ENCODE measurements around the gene AEBP2. TPM values are rescaled to one million over a fixed set of nuclear protein-coding genes. Genes with fewer than 3 reads are reported as not detected.
A peak's percentile ranks its signal among the peaks of the same experiment; 100 is the strongest.
"Not testable (repeated sequence)": the region's sequence is repeated elsewhere in the genome, so short reads cannot be mapped to it uniquely, and the experiment has no call there.

The AEBP2 gene
- total and polyA plus RNA-seq, 2 experiments from 2014 or later = 10.4 to 16.6 TPM

GRCh38 chr12:19546611-19547162, 107.4 kb downstream of the AEBP2 start:
- H3F3A ChIP-seq (ENCODE audit: insufficient read depth) = peaks cover 23% of the 10 kb centered on the region
- H2AFZ ChIP-seq = peak overlapping the region; percentile 70
- in situ Hi-C loops (cut with MboI) = no loop called here
- H3K4me1 ChIP-seq (ENCODE audit: insufficient read depth) = peaks cover 32% of the 10 kb centered on the region
- peak overlapping the region; percentile 92 for H3K4me2 ChIP-seq (ENCODE audit: unreplicated experiment)
- TF ChIP-seq EZH2phosphoT487 (IDR thresholded peaks at IDR 0.05; ENCODE audit: insufficient read depth, low read depth) (no peak), EZH2 (IDR thresholded peaks at IDR 0.05; ENCODE audit: insufficient read depth, poor library complexity, severe bottlenecking) (no peak)
- H3K9ac ChIP-seq = peak overlapping the region; percentile 67
- no peaks in the 10 kb centered on the region for H3K9me2 ChIP-seq (ENCODE audit: insufficient read depth)
- H3K9me3 ChIP-seq (ENCODE audit: low read depth) = no peaks in the 10 kb centered on the region
- peak; percentile 64 for DNase-seq
- no peaks in the 10 kb centered on the region for H3K79me2 ChIP-seq (ENCODE audit: insufficient read depth)
- H3K36me3 ChIP-seq (ENCODE audit: low read depth) = no peaks in the 10 kb centered on the region
- peak overlapping the region; percentile 83 for H3K27ac ChIP-seq
- peak overlapping the region; percentile 62 for H3K4me3 ChIP-seq
- H4K20me1 ChIP-seq (ENCODE audit: insufficient read depth) = no peaks in the 10 kb centered on the region
- 2 to 3% methylated on average over 7 of the region's 7 CpGs for WGBS, 2 experiments (ENCODE audit: low coverage in 1 of 2, low lambda C conversion rate in 2 of 2, missing lambda C conversion rate in 2 of 2)
- H3K27me3 ChIP-seq (replicated peaks; ENCODE audit: insufficient read depth) = no peaks in the 10 kb centered on the region

GRCh38 chr12:19547271-19547671, 108.0 kb downstream of the AEBP2 start:
- peak overlapping the region; percentile 62; the same call in 1 of the 2 replicates for H3K4me3 ChIP-seq
- no peaks in the 10 kb centered on the region for H3K36me3 ChIP-seq (ENCODE audit: low read depth)
- H3F3A ChIP-seq (ENCODE audit: insufficient read depth) = peaks cover 23% of the 10 kb centered on the region
- H2AFZ ChIP-seq = peak overlapping the region; percentile 70
- H3K4me2 ChIP-seq (ENCODE audit: unreplicated experiment) = peak overlapping the region; percentile 92
- H3K9ac ChIP-seq = peak overlapping the region; percentile 67
- H3K9me2 ChIP-seq (ENCODE audit: insufficient read depth) = no peaks in the 10 kb centered on the region
- peak; percentile 54 for DNase-seq
- H3K9me3 ChIP-seq (ENCODE audit: low read depth) = no peaks in the 10 kb centered on the region
- H4K20me1 ChIP-seq (ENCODE audit: insufficient read depth) = no peaks in the 10 kb centered on the region
- H3K79me2 ChIP-seq (ENCODE audit: insufficient read depth) = no peaks in the 10 kb centered on the region
- H3K27ac ChIP-seq = peak overlapping the region; percentile 83
- TF ChIP-seq EZH2phosphoT487 (IDR thresholded peaks at IDR 0.05; ENCODE audit: insufficient read depth, low read depth) (no peak), EZH2 (IDR thresholded peaks at IDR 0.05; ENCODE audit: insufficient read depth, poor library complexity, severe bottlenecking) (no peak)
- no peaks in the 10 kb centered on the region for H3K27me3 ChIP-seq (replicated peaks; ENCODE audit: insufficient read depth)
- in situ Hi-C loops (cut with MboI) = no loop called here
- H3K4me1 ChIP-seq (ENCODE audit: insufficient read depth) = peaks cover 32% of the 10 kb centered on the region

GRCh38 chr12:19548834-19549233, 109.5 kb downstream of the AEBP2 start:
- WGBS, 2 experiments (ENCODE audit: low coverage in 1 of 2, low lambda C conversion rate in 2 of 2, missing lambda C conversion rate in 2 of 2) = 96 to 98% methylated on average over 4 of the region's 4 CpGs

GRCh38 chr12:19550626-19551025, 111.3 kb downstream of the AEBP2 start:
- no peak overlapping the region for H3K4me3 ChIP-seq
- no peaks in the 10 kb centered on the region for H3K79me2 ChIP-seq (ENCODE audit: insufficient read depth)
- WGBS, 2 experiments (ENCODE audit: low coverage in 1 of 2, low lambda C conversion rate in 2 of 2, missing lambda C conversion rate in 2 of 2) = 92 to 94% methylated on average over 4 of the region's 4 CpGs
- H3K9me3 ChIP-seq (ENCODE audit: low read depth) = no peaks in the 10 kb centered on the region
- no peaks in the 10 kb centered on the region for H3K9me2 ChIP-seq (ENCODE audit: insufficient read depth)
- H3K4me1 ChIP-seq (ENCODE audit: insufficient read depth) = peaks cover 28% of the 10 kb centered on the region
- no peaks in the 10 kb centered on the region for H3K36me3 ChIP-seq (ENCODE audit: low read depth)
- no peak overlapping the region for H3K27ac ChIP-seq
- DNase-seq = no peak
- TF ChIP-seq EZH2phosphoT487 (IDR thresholded peaks at IDR 0.05; ENCODE audit: insufficient read depth, low read depth) (no peak), EZH2 (IDR thresholded peaks at IDR 0.05; ENCODE audit: insufficient read depth, poor library complexity, severe bottlenecking) (no peak)
- no peak overlapping the region for H3K4me2 ChIP-seq (ENCODE audit: unreplicated experiment)
- H2AFZ ChIP-seq = no peak overlapping the region
- H4K20me1 ChIP-seq (ENCODE audit: insufficient read depth) = no peaks in the 10 kb centered on the region
- no peak overlapping the region for H3K9ac ChIP-seq
- H3K27me3 ChIP-seq (replicated peaks; ENCODE audit: insufficient read depth) = no peaks in the 10 kb centered on the region
- peaks cover 19% of the 10 kb centered on the region for H3F3A ChIP-seq (ENCODE audit: insufficient read depth)
- in situ Hi-C loops (cut with MboI) = no loop called here

More at GRCh38 chr12:19548834-19549233, 109.5 kb downstream of the AEBP2 start:
- Histone ChIP-seq H3K27me3 (replicated peaks; ENCODE audit: insufficient read depth) (no peaks in the 10 kb centered on the region), H3K4me1 (ENCODE audit: insufficient read depth) (peaks cover 35% of the 10 kb centered on the region), H3K4me2 (ENCODE audit: unreplicated experiment) (no peak overlapping the region), H3K9ac (no peak overlapping the region), H3F3A (ENCODE audit: insufficient read depth) (peaks cover 23% of the 10 kb centered on the region), H3K79me2 (ENCODE audit: insufficient read depth) (no peaks in the 10 kb centered on the region), H3K9me2 (ENCODE audit: insufficient read depth) (no peaks in the 10 kb centered on the region), H3K36me3 (ENCODE audit: low read depth) (no peaks in the 10 kb centered on the region), H3K9me3 (ENCODE audit: low read depth) (no peaks in the 10 kb centered on the region), H2AFZ (no peak overlapping the region), H4K20me1 (ENCODE audit: insufficient read depth) (no peaks in the 10 kb centered on the region), H3K4me3 (no peak overlapping the region), H3K27ac (no peak overlapping the region)
- DNase-seq = no peak
- in situ Hi-C loops (cut with MboI) = no loop called here
- TF ChIP-seq EZH2phosphoT487 (IDR thresholded peaks at IDR 0.05; ENCODE audit: insufficient read depth, low read depth) (no peak), EZH2 (IDR thresholded peaks at IDR 0.05; ENCODE audit: insufficient read depth, poor library complexity, severe bottlenecking) (no peak)

- H2AFZ ChIP-seq; H3K36me3 ChIP-seq (ENCODE audit: low read depth); in situ Hi-C loops (cut with MboI); H3K27ac ChIP-seq; H3K79me2 ChIP-seq (ENCODE audit: insufficient read depth); H3K4me3 ChIP-seq; H3F3A ChIP-seq (ENCODE audit: insufficient read depth); H3K4me1 ChIP-seq (ENCODE audit: insufficient read depth); H3K9me2 ChIP-seq (ENCODE audit: insufficient read depth); H3K9ac ChIP-seq; H3K9me3 ChIP-seq (ENCODE audit: low read depth); H3K4me2 ChIP-seq (ENCODE audit: unreplicated experiment); H4K20me1 ChIP-seq (ENCODE audit: insufficient read depth); H3K27me3 ChIP-seq (replicated peaks; ENCODE audit: insufficient read depth): not testable (repeated sequence)
- DNase-seq = peak; percentile 20
- WGBS, 2 experiments (ENCODE audit: low coverage in 1 of 2, low lambda C conversion rate in 2 of 2, missing lambda C conversion rate in 2 of 2) = 83 to 88% methylated on average over 12 to 13 of the region's 13 CpGs
Observed at GRCh38 chr12:19552441-19553097, 113.3 kb downstream of the AEBP2 start.
